ENCODE data around the gene RELT.

Gene RELT

GRCh38 chr11:73404048-73404447 is 27.8 kb downstream of the RELT start:
- no peak overlapping the region for H3K27ac ChIP-seq (ENCODE audit: low read length)
- no peaks in the 10 kb centered on the region for H3K79me2 ChIP-seq (ENCODE audit: low read length)
- no peak overlapping the region for H3K9ac ChIP-seq (ENCODE audit: low read length)
- no peaks in the 10 kb centered on the region for H3K27me3 ChIP-seq (replicated peaks; ENCODE audit: insufficient read depth, low read length)
- H3K36me3 ChIP-seq (replicated peaks; ENCODE audit: insufficient read depth, low read length) = no peaks in the 10 kb centered on the region
- H3K4me2 ChIP-seq (ENCODE audit: low read depth, low read length) = no peak overlapping the region
- H2AFZ ChIP-seq (ENCODE audit: low read length) = no peak overlapping the region
- TF ChIP-seq EZH2phosphoT487 (IDR thresholded peaks at IDR 0.05; ENCODE audit: low read length) (no peak), EZH2 (optimal IDR thresholded peaks at IDR 0.05; ENCODE audit: low read depth, low read length) (no peak), CTCF (IDR thresholded peaks at IDR 0.05; ENCODE audit: low read length) (no peak)
- H3K9me2 ChIP-seq (replicated peaks; ENCODE audit: insufficient read depth, low read length) = no peaks in the 10 kb centered on the region
- no peaks in the 10 kb centered on the region for H3K9me3 ChIP-seq (replicated peaks; ENCODE audit: insufficient read depth, low read length)
- H3F3A ChIP-seq (ENCODE audit: insufficient read depth, low read length) = no peaks in the 10 kb centered on the region
- no peak overlapping the region for H3K4me3 ChIP-seq (ENCODE audit: low read length)
- DNase-seq = no peak
- H3K4me1 ChIP-seq (ENCODE audit: low read length) = no peaks in the 10 kb centered on the region
- no peaks in the 10 kb centered on the region for H4K20me1 ChIP-seq (ENCODE audit: insufficient read depth, low read length)

GRCh38 chr11:73404506-73405145 is 28.4 kb downstream of the RELT start:
- no peak for TF ChIP-seq EZH2phosphoT487 (IDR thresholded peaks at IDR 0.05; ENCODE audit: low read length)
- no peak for TF ChIP-seq EZH2 (optimal IDR thresholded peaks at IDR 0.05; ENCODE audit: low read depth, low read length)
- no peak for TF ChIP-seq CTCF (IDR thresholded peaks at IDR 0.05; ENCODE audit: low read length)
- Histone ChIP-seq H3K9ac (ENCODE audit: low read length) (no peak overlapping the region), H3K4me1 (ENCODE audit: low read length) (no peaks in the 10 kb centered on the region), H3K4me2 (ENCODE audit: low read depth, low read length) (no peak overlapping the region), H3K36me3 (replicated peaks; ENCODE audit: insufficient read depth, low read length) (no peaks in the 10 kb centered on the region), H3K9me3 (replicated peaks; ENCODE audit: insufficient read depth, low read length) (no peaks in the 10 kb centered on the region), H3F3A (ENCODE audit: insufficient read depth, low read length) (no peaks in the 10 kb centered on the region), H3K9me2 (replicated peaks; ENCODE audit: insufficient read depth, low read length) (no peaks in the 10 kb centered on the region), H2AFZ (ENCODE audit: low read length) (no peak overlapping the region), H3K79me2 (ENCODE audit: low read length) (no peaks in the 10 kb centered on the region), H3K4me3 (ENCODE audit: low read length) (no peak overlapping the region), H3K27me3 (replicated peaks; ENCODE audit: insufficient read depth, low read length) (no peaks in the 10 kb centered on the region), H4K20me1 (ENCODE audit: insufficient read depth, low read length) (no peaks in the 10 kb centered on the region), H3K27ac (ENCODE audit: low read length) (no peak overlapping the region)
- DNase-seq = no peak

GRCh38 chr11:73405146-73405510 is 28.9 kb downstream of the RELT start:
- no peak overlapping the region for H3K27ac ChIP-seq (ENCODE audit: low read length)
- no peak overlapping the region for H3K4me2 ChIP-seq (ENCODE audit: low read depth, low read length)
- H3K4me1 ChIP-seq (ENCODE audit: low read length) = no peaks in the 10 kb centered on the region
- no peak overlapping the region for H2AFZ ChIP-seq (ENCODE audit: low read length)
- no peaks in the 10 kb centered on the region for H3K79me2 ChIP-seq (ENCODE audit: low read length)
- no peaks in the 10 kb centered on the region for H4K20me1 ChIP-seq (ENCODE audit: insufficient read depth, low read length)
- H3K27me3 ChIP-seq (replicated peaks; ENCODE audit: insufficient read depth, low read length) = no peaks in the 10 kb centered on the region
- DNase-seq = no peak
- H3K36me3 ChIP-seq (replicated peaks; ENCODE audit: insufficient read depth, low read length) = no peaks in the 10 kb centered on the region
- H3F3A ChIP-seq (ENCODE audit: insufficient read depth, low read length) = no peaks in the 10 kb centered on the region
- no peaks in the 10 kb centered on the region for H3K9me3 ChIP-seq (replicated peaks; ENCODE audit: insufficient read depth, low read length)
- no peak overlapping the region for H3K4me3 ChIP-seq (ENCODE audit: low read length)
- TF ChIP-seq EZH2 (optimal IDR thresholded peaks at IDR 0.05; ENCODE audit: low read depth, low read length) = no peak
- no peak for TF ChIP-seq EZH2phosphoT487 (IDR thresholded peaks at IDR 0.05; ENCODE audit: low read length)
- TF ChIP-seq CTCF (IDR thresholded peaks at IDR 0.05; ENCODE audit: low read length) = no peak
- no peak overlapping the region for H3K9ac ChIP-seq (ENCODE audit: low read length)
- H3K9me2 ChIP-seq (replicated peaks; ENCODE audit: insufficient read depth, low read length) = no peaks in the 10 kb centered on the region

Measured in MM.1S (cell line).